Gastrocnemius medialis (tissue), 4 donors: ENCODE data around the gene P4HTM. TPM values are rescaled to one million over a fixed set of nuclear protein-coding genes. Genes with fewer than 3 reads are reported as not detected.
A peak's percentile ranks its signal among the peaks of the same experiment; 100 is the strongest.

Experiments used
- ATAC-seq, 2 donors: fragments of 150-250 bp; one replicate each; pipeline ENCODE4 v1.9.1; 2016
- DNase-seq, 2 donors: peaks; one replicate each; pipeline ENCODE4 v3.0.0-alpha.2; 2019
- H3K27ac ChIP-seq, 4 donors: fragments of 200-600 bp; sonication (generic); 1 replicate in 1 of 4; 2 replicates in 3 of 4; pipeline ENCODE4 v1.5.1; 2016 to 2018; ENCODE audit warnings: mild to moderate bottlenecking in 2 of 4, moderate library complexity in 1 of 4
- H3K27me3 ChIP-seq, 3 donors: fragments of 200-600 bp; sonication (generic) in 2 of 3; 1 replicate in 1 of 3; 2 replicates in 2 of 3; pipeline versions ENCODE4 v1.5.1 to v1.6.0; 2016 to 2019; ENCODE audit warnings: mild to moderate bottlenecking in 1 of 3, moderate library complexity in 1 of 3
- H3K36me3 ChIP-seq, 2 donors: fragments of 200-600 bp; sonication (generic) in 1 of 2; one replicate each; pipeline ENCODE4 v1.5.1; 2017 to 2018
- H3K4me1 ChIP-seq, 2 donors: fragments of 200-600 bp; sonication (generic) in 1 of 2; one replicate each; pipeline ENCODE4 v1.5.1; 2016 to 2017; ENCODE audit warnings: mild to moderate bottlenecking in 2 of 2
- H3K4me3 ChIP-seq, 4 donors: fragments of 200-600 bp; sonication (generic) in 3 of 4; 1 replicate in 1 of 4; 2 replicates in 3 of 4; pipeline ENCODE4 v1.5.1; 2016 to 2019; ENCODE audit warnings: mild to moderate bottlenecking in 2 of 4
- H3K9me3 ChIP-seq, 3 donors: fragments of 200-600 bp; sonication (generic) in 2 of 3; 1 replicate in 1 of 3; 2 replicates in 2 of 3; pipeline ENCODE4 v1.5.1; 2016 to 2019
- POLR2A ChIP-seq, 2 donors: fragments of 450-650 bp; IDR thresholded peaks; one replicate each; pipeline ENCODE4 v1.6.1; 2017; ENCODE audit warnings: antibody characterized with exemption in 2 of 2, mild to moderate bottlenecking in 2 of 2, moderate library complexity in 2 of 2
- in situ Hi-C, 4 donors: fragments of 200-750 bp; cut with MboI; loops; one replicate each; pipeline versions ENCODE4 v1.15.0 to v1.8.0; 2017; ENCODE audit warnings: low sequenced_read_pairs in 4 of 4
- intact Hi-C: fragments of 100-400 bp; cut with DNase I; formaldehyde crosslinking; loops from one replicate; pipeline ENCODE4 v1.15.1; 2023; ENCODE audit warnings: low total_unique reads
- total RNA-seq, 4 donors: library from RNA; depleted of rRNA; stranded (reverse); fragments of >200 nt; gene quantifications; one replicate each; pipeline versions ENCODE4 v1.1.0 to v1.2.3, GENCODE V29; 2016
- TF ChIP-seq, protein P1 (sequence below), 5 experiments: fragments of 450-650 bp in 3 of 5; fragments of 200-600 bp in 2 of 5; sonication (generic) in 2 of 5; IDR thresholded peaks in 4 of 5; conservative IDR thresholded peaks in 1 of 5; 1 replicate in 4 of 5; 2 replicates in 1 of 5; pipeline ENCODE4 v1.5.1; 2016 to 2019; ENCODE audit warnings: antibody characterized with exemption in 5 of 5, mild to moderate bottlenecking in 3 of 5, moderate library complexity in 3 of 5

P4HTM gene
- total RNA-seq, 4 donors from 2014 or later = 13.6 to 21.7 (median 20.3) TPM

DNA sequence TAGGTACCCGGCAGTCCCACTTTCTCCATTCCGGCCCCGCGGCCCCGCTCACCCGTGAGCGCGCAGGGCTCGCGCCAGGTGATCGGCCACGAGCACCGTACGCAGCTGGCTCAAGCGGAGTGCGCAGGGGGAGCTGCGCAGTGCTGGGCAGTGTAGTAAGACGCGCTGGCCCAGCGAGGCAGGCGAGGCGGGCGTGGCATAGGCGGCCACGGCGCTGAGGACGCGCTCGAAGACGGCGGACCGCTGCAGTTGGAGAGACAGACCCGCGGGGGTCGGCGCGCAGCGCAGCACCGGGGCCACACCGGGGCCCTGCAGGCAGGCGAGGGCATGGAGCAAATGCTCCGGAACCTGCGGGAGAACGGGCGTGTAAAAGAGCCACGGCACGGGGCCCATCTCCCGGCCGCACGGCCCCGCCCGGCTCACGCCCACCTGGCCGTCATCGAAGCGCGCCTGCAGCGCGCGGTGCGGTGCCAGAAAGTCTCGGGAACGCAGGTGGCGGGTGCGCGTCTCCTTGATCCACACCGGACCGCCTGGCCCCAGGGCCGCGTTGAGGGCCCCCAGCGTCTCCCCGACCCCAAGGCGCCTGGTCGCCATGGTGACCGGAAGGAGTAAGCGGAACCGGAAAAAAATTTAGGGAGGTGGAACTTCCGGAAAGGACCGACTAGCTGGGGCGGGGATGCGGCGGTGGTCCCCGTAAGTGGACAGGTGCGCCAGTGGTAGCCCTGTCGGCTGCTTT is 28.1 kb downstream of the P4HTM start, which contains the start of gene DALRD3:
DALRD3 (minus strand) TSS at position 610 of the 736 bp plus-strand sequence; CDS start at position 594, 16 bp downstream.
- H3K27me3 ChIP-seq = no peaks in the 10 kb centered on the region
- peak within 1 kb of the TSS; percentile 78 to 100 (median 84) for H3K27ac ChIP-seq
- in situ Hi-C loops = no loop called here
- ATAC-seq = no peak
- intact Hi-C loops = no loop called here
- peak within 1 kb of the TSS; percentile 88 to 96 (median 90) for H3K4me3 ChIP-seq
- H3K9me3 ChIP-seq = no peaks in the 10 kb centered on the region
- H3K4me1 ChIP-seq = peaks cover 36 to 48% of the 10 kb centered on the region in 2 donors
- DNase-seq = peak in 1 of 2 donors; percentile 40
- H3K36me3 ChIP-seq = peaks cover 0 to 29% of the 10 kb centered on the region in 2 donors
- peak; percentile 26 to 65 for TF ChIP-seq POLR2A (IDR thresholded peaks at IDR 0.05)
- TF ChIP-seq, protein P1, sequence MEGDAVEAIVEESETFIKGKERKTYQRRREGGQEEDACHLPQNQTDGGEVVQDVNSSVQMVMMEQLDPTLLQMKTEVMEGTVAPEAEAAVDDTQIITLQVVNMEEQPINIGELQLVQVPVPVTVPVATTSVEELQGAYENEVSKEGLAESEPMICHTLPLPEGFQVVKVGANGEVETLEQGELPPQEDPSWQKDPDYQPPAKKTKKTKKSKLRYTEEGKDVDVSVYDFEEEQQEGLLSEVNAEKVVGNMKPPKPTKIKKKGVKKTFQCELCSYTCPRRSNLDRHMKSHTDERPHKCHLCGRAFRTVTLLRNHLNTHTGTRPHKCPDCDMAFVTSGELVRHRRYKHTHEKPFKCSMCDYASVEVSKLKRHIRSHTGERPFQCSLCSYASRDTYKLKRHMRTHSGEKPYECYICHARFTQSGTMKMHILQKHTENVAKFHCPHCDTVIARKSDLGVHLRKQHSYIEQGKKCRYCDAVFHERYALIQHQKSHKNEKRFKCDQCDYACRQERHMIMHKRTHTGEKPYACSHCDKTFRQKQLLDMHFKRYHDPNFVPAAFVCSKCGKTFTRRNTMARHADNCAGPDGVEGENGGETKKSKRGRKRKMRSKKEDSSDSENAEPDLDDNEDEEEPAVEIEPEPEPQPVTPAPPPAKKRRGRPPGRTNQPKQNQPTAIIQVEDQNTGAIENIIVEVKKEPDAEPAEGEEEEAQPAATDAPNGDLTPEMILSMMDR (IDR thresholded peaks at IDR 0.05 in 4 of 5, conservative IDR thresholded peaks at IDR 0.05 in 1 of 5) = no peak

DNA sequence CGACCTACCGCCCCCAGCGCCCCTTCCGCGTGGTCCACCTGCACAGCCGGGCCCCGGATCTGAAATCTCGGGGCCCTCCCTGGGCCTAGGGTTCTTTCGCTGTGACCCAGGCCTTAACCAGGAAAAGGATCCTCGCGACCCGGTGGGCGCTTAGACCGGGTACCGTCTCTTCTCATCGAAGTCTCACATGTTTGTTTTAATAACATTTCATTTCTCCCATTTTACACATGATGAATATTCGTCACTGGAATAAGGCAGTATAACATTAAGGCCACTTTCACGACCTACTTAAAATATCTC is 28.6 kb downstream of the P4HTM start:
- in situ Hi-C loops (no loop called here), intact Hi-C loops (no loop called here)
- DNase-seq = no peak
- ATAC-seq = no peak
- Histone ChIP-seq H3K36me3 (peaks cover 0 to 34% of the 10 kb centered on the region in 2 donors), H3K27me3 (no peaks in the 10 kb centered on the region), H3K27ac (peak overlapping the region; percentile 78 to 87 (median 82)), H3K9me3 (no peaks in the 10 kb centered on the region), H3K4me3 (peak overlapping the region; percentile 88 to 96 (median 90)), H3K4me1 (peaks cover 36 to 47% of the 10 kb centered on the region in 2 donors)
- no peak for TF ChIP-seq POLR2A (IDR thresholded peaks at IDR 0.05)
- TF ChIP-seq, protein P1 (IDR thresholded peaks at IDR 0.05 in 4 of 5, conservative IDR thresholded peaks at IDR 0.05 in 1 of 5) = no peak

DNA sequence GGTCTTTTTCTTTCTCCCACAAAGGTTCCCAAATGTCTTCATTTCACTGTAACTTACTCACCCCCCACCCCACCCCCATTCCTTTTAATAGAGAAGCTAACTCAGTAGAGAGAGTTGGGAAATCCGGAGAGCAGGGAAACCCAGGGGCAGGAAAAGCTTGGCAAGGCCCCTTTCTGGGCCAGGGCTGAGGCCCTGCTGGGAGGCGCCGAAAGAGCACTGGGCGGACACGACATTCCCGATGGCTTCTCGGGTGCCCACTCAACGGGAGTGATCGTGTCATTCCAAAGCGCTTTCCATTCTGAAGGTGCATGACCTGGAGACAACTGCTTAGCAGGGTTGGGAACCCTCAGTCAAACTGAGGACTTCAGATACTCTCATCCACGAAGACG is 29.9 kb downstream of the P4HTM start:
- DNase-seq (no peak), ATAC-seq (no peak)
- intact Hi-C loops = loop anchor here (5.0 kb wide), 2 partner anchors 112 to 652 kb away; partner anchors contain the start of genes APEH and LAMB2
- in situ Hi-C loops = no loop called here
- TF ChIP-seq, protein P1 (IDR thresholded peaks at IDR 0.05 in 4 of 5, conservative IDR thresholded peaks at IDR 0.05 in 1 of 5) = no peak
- TF ChIP-seq POLR2A (IDR thresholded peaks at IDR 0.05) = no peak
- Histone ChIP-seq H3K27ac (peak overlapping the region; percentile 97 to 100 (median 98)), H3K36me3 (peaks cover 0 to 35% of the 10 kb centered on the region in 2 donors), H3K9me3 (no peaks in the 10 kb centered on the region), H3K4me1 (peaks cover 37 to 51% of the 10 kb centered on the region in 2 donors), H3K4me3 (peak overlapping the region; percentile 77 to 97 (median 90)), H3K27me3 (no peaks in the 10 kb centered on the region)

DNA sequence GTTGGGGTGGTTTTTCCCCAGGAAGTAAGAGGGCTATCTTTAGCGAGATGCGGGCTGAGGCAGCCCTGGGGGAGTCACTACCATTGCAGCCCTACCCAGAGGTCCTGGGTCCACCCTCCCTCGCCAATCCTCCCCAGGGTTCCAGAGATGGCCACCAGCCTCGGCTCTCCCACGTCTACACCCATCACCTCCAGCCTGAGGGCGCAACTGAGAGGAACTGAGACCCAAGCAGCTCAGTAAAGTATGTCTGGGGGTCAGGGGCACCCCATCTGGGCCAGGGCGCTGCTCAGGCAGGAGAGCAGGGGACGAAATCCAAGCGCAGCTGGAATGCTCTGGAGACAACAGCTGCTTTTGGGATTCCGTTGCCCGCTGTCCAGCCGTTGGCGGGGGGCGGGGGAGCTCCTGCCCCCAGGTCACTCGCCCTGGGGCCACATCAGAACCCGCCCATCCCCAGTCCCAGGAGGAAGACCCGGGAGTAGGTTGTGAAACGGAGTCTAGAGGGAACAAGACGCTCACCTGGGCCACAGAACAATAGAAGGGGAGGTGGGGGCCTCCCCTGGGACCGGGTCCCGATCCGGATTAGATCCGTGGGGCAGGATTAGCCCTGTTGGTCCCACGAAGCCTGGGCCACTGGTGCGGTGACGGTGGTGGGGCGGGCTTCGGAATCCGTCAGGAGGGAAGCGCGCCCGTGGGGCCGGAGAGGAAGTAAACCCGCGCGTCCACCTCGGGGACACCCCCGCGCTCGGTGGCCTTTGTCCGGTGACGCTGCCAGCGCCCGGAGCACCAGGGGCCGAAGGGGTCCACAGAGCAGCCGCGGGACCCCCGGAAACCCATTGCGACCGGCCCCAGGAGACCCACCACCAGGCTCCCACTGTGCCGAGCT is 30.5 kb downstream of the P4HTM start:
- H3K4me3 ChIP-seq = peak overlapping the region; percentile 77 to 97 (median 90)
- intact Hi-C loops = loop anchor here (1.0 to 5.0 kb wide), 4 partner anchors 13 to 652 kb away; partner anchors contain the start of genes APEH, LAMB2, QRICH1 and WDR6
- DNase-seq = peak in 1 of 2 donors; percentile 35
- no peaks in the 10 kb centered on the region for H3K9me3 ChIP-seq
- H3K4me1 ChIP-seq = peaks cover 42 to 51% of the 10 kb centered on the region in 2 donors
- in situ Hi-C loops = no loop called here
- H3K27me3 ChIP-seq = no peaks in the 10 kb centered on the region
- H3K36me3 ChIP-seq = peaks cover 0 to 35% of the 10 kb centered on the region in 2 donors
- H3K27ac ChIP-seq = peak overlapping the region; percentile 97 to 100 (median 98)
- ATAC-seq = peak; percentile 3 to 5
- no peak for TF ChIP-seq POLR2A (IDR thresholded peaks at IDR 0.05)
- TF ChIP-seq, protein P1 (IDR thresholded peaks at IDR 0.05 in 4 of 5, conservative IDR thresholded peaks at IDR 0.05 in 1 of 5) = no peak
